HCT116 (cell line): ENCODE results near the gene TRPM7.
"Not testable (repeated sequence)": the region's sequence is repeated elsewhere in the genome, so short reads cannot be mapped to it uniquely, and the experiment has no call there.

ENCODE experiments used
- CEBPB ChIP-seq: IDR thresholded peaks from 2 replicates; pipeline ENCODE4 v1.6.1; 2012; ENCODE audit warnings: low read depth
- CTCF ChIP-seq, 3 experiments: fragments of 200-600 bp in 1 of 3; sonication (generic) in 1 of 3; IDR thresholded peaks in 2 of 3; conservative IDR thresholded peaks in 1 of 3; 2 replicates each; pipeline ENCODE4 v1.5.1; 2012 to 2017; ENCODE audit warnings: low read depth in 2 of 3, low read length in 2 of 3, antibody characterized with exemption in 1 of 3, borderline replicate concordance in 1 of 3, control low read depth in 1 of 3, mild to moderate bottlenecking in 1 of 3, mixed read lengths in 1 of 3, mixed run types in 1 of 3, moderate library complexity in 1 of 3; ENCODE audit not compliant: insufficient read depth in 1 of 3
- EGR1 ChIP-seq: IDR thresholded peaks from 2 replicates; pipeline ENCODE4 v1.6.1; 2012; ENCODE audit warnings: low read depth
- EZH2 ChIP-seq: fragments of 200-600 bp; sonication (generic); IDR thresholded peaks from 2 replicates; pipeline ENCODE4 v1.6.1; 2017; ENCODE audit warnings: antibody characterized with exemption, mixed run types
- EZH2phosphoT487 ChIP-seq: fragments of 200-600 bp; IDR thresholded peaks from 2 replicates; pipeline ENCODE4 v1.6.1; 2018; ENCODE audit warnings: antibody characterized with exemption, borderline replicate concordance
- JUND ChIP-seq: IDR thresholded peaks from 2 replicates; pipeline ENCODE4 v1.6.1; 2012
- POLR2A ChIP-seq: IDR thresholded peaks from 2 replicates; pipeline ENCODE4 v1.7.0; 2011; ENCODE audit warnings: borderline replicate concordance; ENCODE audit not compliant: insufficient read depth, insufficient read length; ENCODE audit errors: extremely low read depth
- POLR2AphosphoS5 ChIP-seq: IDR thresholded peaks from 2 replicates; pipeline ENCODE4 v1.6.1; 2011; ENCODE audit warnings: mild to moderate bottlenecking, low read depth, low read length, moderate library complexity
- RAD21 ChIP-seq: IDR thresholded peaks from 2 replicates; pipeline ENCODE4 v1.6.1; 2012; ENCODE audit warnings: low read depth, mild to moderate bottlenecking
- REST ChIP-seq: IDR thresholded peaks from 2 replicates; pipeline ENCODE4 v1.6.1; 2012; ENCODE audit warnings: low read depth
- SIN3A ChIP-seq: IDR thresholded peaks from 2 replicates; pipeline ENCODE4 v1.6.1; 2012; ENCODE audit warnings: low read depth
- TCF7L2 ChIP-seq: IDR thresholded peaks from 2 replicates; pipeline ENCODE4 v1.7.0; 2011; ENCODE audit warnings: borderline replicate concordance, inconsistent platforms; ENCODE audit not compliant: insufficient read depth, insufficient read length; ENCODE audit errors: extremely low read depth
- YY1 ChIP-seq: IDR thresholded peaks from 2 replicates; pipeline ENCODE4 v1.6.1; 2011; ENCODE audit warnings: low read length, low read depth, moderate library complexity, mild to moderate bottlenecking; ENCODE audit not compliant: insufficient replicate concordance; ENCODE audit errors: extremely low read depth
- ZBTB33 ChIP-seq: IDR thresholded peaks from 2 replicates; pipeline ENCODE4 v1.6.1; 2011; ENCODE audit warnings: mild to moderate bottlenecking, low read length, moderate library complexity; ENCODE audit not compliant: insufficient replicate concordance; ENCODE audit errors: extremely low read depth

- not testable (repeated sequence) for TF ChIP-seq RAD21; YY1; POLR2A; EZH2; CTCF (IDR thresholded peaks at IDR 0.05 in 2 of 3, conservative IDR thresholded peaks at IDR 0.05 in 1 of 3; ENCODE audit: borderline replicate concordance in 1 of 3, insufficient read depth in 1 of 3, low read depth in 2 of 3, low read length in 2 of 3); JUND; CEBPB; REST; ZBTB33; POLR2AphosphoS5; EGR1; TCF7L2; EZH2phosphoT487; SIN3A
Observed at GRCh38 chr15:50573842-50574241, 112.8 kb downstream of the TRPM7 start.
